Activated CD8-positive, alpha-beta memory T cell treated with anti-CD3 and anti-CD28 coated beads, Interleukin-2, amount 10 ng/mL, durations not matched to agents 7 days and 5 days (primary cell): Measurements from ENCODE around the gene SLC38A8. TPM values are rescaled to one million over a fixed set of nuclear protein-coding genes. Genes with fewer than 3 reads are reported as not detected.

Source experiments
- ATAC-seq: fragments of 150-1000 bp; cut with Tn5 transposase; one replicate; pipeline ENCODE4 v1.10.0; 2021; ENCODE audit warnings: moderate library complexity
- CTCF ChIA-PET: fragments of 350-600 bp; sonication (Branson Sonifier 250); formaldehyde crosslinking; loops from one replicate; lab custom pipeline; 2021; ENCODE audit warnings: antibody characterized with exemption; lab: Charles Lee
- DNase-seq: peaks from one replicate; pipeline ENCODE4 v3.0.0-alpha.2; 2020
- H3K27ac Mint-ChIP-seq: one replicate; pipeline ENCODE4 v1.8.0; 2021; ENCODE audit warnings: mild to moderate bottlenecking, mixed read lengths
- H3K27me3 Mint-ChIP-seq: one replicate; pipeline ENCODE4 v1.8.0; 2021; ENCODE audit warnings: mixed read lengths
- H3K36me3 Mint-ChIP-seq: one replicate; pipeline ENCODE4 v1.8.0; 2021; ENCODE audit warnings: mild to moderate bottlenecking, mixed read lengths
- H3K4me1 Mint-ChIP-seq: one replicate; pipeline ENCODE4 v1.8.0; 2021; ENCODE audit warnings: mixed read lengths
- H3K4me3 Mint-ChIP-seq: one replicate; pipeline ENCODE4 v1.8.0; 2021; ENCODE audit warnings: mild to moderate bottlenecking, moderate library complexity, mixed read lengths
- H3K9me3 Mint-ChIP-seq: one replicate; pipeline ENCODE4 v1.8.0; 2022; ENCODE audit warnings: low read depth, mixed read lengths
- total RNA-seq, 2 experiments: library from RNA; stranded (reverse); gene quantifications; one replicate each; pipeline ENCODE4 v1.2.3, GENCODE V29; 2021

SLC38A8 gene
- total RNA-seq, 2 experiments from 2014 or later: not detected

DNA sequence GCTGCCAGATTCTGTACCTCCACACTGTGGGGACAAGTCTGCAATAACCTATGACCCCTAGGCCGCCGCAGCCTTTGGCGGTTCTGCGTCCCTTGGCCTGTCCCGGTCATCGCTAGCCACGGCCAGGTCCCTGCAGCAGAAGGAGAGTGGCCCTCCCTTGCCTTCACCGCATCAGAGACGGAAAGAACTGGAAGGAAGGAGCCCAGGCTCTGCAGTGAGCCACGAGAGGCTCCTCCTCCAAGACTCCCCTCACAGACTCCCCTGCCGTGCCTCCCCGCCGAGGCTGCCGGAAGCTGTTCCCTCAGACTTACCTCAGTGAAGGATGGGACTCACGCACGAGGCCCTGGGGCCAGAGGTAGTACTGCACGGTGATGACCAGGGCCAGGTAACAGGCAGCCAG is 11.0 kb downstream of the SLC38A8 start:
- Mint-ChIP-seq H3K4me1 (peaks cover 15% of the 10 kb centered on the region), H3K4me3 (no peak overlapping the region)

DNA sequence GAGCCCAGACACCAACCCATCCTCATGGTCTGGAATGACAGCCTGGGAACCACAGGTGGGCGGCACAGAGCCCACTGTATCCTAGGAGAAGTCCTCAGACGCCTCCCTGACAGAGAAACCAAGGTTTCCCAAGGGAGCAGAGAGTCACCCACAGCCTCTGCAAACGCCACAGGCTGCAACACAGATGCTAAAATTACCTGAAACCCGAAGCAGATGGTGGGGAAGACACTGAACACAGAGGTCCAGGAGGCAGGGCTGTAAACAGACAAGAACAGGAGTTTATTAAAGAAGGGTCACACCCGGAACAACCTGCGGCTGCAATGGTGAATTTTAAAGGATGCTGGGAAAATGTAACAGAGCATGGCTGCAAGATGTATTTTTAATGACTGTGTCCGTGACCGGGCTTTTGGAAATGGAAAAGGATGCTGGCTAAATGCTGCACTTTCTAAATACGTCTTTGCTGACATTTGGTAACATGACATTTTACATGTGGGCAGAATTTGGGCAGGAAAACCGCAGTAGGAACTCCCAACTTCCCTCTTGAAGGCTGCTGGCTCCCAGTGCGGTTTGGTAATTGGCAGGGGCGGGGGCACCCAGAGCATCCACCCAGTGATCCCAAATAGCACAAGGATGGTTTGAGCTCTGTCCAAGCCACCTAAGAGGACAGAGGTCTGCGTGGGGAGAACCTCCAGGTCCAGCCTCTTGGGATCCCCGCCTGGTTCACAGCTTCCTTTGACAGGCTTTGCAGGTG is 13.1 kb downstream of the SLC38A8 start:
- H3K9me3 Mint-ChIP-seq: no peaks in the 10 kb centered on the region
- no peak overlapping the region for H3K4me3 Mint-ChIP-seq
- DNase-seq: no peak
- no peak overlapping the region for H3K27ac Mint-ChIP-seq
- H3K27me3 Mint-ChIP-seq: peaks cover 18% of the 10 kb centered on the region
- H3K4me1 Mint-ChIP-seq: peaks cover 15% of the 10 kb centered on the region
- no peaks in the 10 kb centered on the region for H3K36me3 Mint-ChIP-seq
- CTCF ChIA-PET: interaction anchor here (1.0 to 2.4 kb wide), 2 partner anchors 34 to 73 kb away, joined by 3 to 7 read pairs; no protein-coding TSS in a partner anchor
- no peak for ATAC-seq

More for the DNA sequence above, 11.0 kb downstream of the SLC38A8 start:
- no peak overlapping the region for H3K27ac Mint-ChIP-seq
- ATAC-seq (no peak), DNase-seq (no peak)
- peaks cover 3% of the 10 kb centered on the region for H3K9me3 Mint-ChIP-seq
- H3K27me3 Mint-ChIP-seq: peaks cover 18% of the 10 kb centered on the region
- CTCF ChIA-PET: no interaction called here
- H3K36me3 Mint-ChIP-seq: no peaks in the 10 kb centered on the region

- DNase-seq: no peak
- Mint-ChIP-seq H3K36me3 (no peaks in the 10 kb centered on the region), H3K4me3 (no peak overlapping the region), H3K9me3 (no peaks in the 10 kb centered on the region), H3K27me3 (peaks cover 18% of the 10 kb centered on the region), H3K27ac (no peak overlapping the region), H3K4me1 (peaks cover 15% of the 10 kb centered on the region)
- no peak for ATAC-seq
- CTCF ChIA-PET: interaction anchor here (2.4 kb wide), 1 partner anchor 36 kb away, joined by 7 read pairs; no protein-coding TSS in a partner anchor
Measured at GRCh38 chr16:84027625-84028024, 15.0 kb downstream of the SLC38A8 start.

GRCh38 chr16:84026606-84027005 is 16.0 kb downstream of the SLC38A8 start:
- ATAC-seq (no peak), DNase-seq (no peak)
- Mint-ChIP-seq H3K36me3 (peaks cover under 1% of the 10 kb centered on the region), H3K9me3 (peaks cover under 1% of the 10 kb centered on the region), H3K4me3 (no peak overlapping the region), H3K4me1 (peaks cover 15% of the 10 kb centered on the region), H3K27ac (no peak overlapping the region), H3K27me3 (peaks cover 20% of the 10 kb centered on the region)
- CTCF ChIA-PET: no interaction called here

DNA sequence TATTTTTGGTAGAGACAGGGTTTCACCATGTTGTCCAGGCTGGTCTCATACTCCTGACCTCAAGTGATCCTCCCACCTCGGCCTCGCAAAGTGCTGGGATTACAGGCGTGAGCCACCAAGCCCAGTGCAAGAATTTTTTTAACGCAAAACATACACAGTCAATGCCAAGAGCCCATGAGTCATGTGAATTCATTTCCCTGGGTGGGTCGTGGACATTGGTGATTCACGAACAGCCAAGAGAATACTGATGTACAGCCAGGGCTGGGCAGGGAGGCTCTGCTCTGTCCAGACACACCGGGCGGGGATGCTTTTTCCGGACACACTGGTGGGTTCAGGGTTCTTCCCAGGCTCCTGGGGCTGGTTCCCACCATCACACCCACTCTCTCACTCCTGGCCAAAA is 17.7 kb downstream of the SLC38A8 start:
- peaks cover 13% of the 10 kb centered on the region for H3K27me3 Mint-ChIP-seq
- H3K4me1 Mint-ChIP-seq: peaks cover 11% of the 10 kb centered on the region
- CTCF ChIA-PET: no interaction called here
- peaks cover 7% of the 10 kb centered on the region for H3K9me3 Mint-ChIP-seq
- DNase-seq: no peak
- H3K27ac Mint-ChIP-seq: no peak overlapping the region
- no peak overlapping the region for H3K4me3 Mint-ChIP-seq
- ATAC-seq: no peak
- peaks cover 2% of the 10 kb centered on the region for H3K36me3 Mint-ChIP-seq

GRCh38 chr16:84022644-84023043 is 20.0 kb downstream of the SLC38A8 start:
- Mint-ChIP-seq H3K4me1 (no peaks in the 10 kb centered on the region), H3K27ac (no peak overlapping the region), H3K4me3 (no peak overlapping the region), H3K27me3 (peaks cover 3% of the 10 kb centered on the region), H3K36me3 (peaks cover 2% of the 10 kb centered on the region), H3K9me3 (peaks cover 7% of the 10 kb centered on the region)
- CTCF ChIA-PET: no interaction called here
- ATAC-seq (no peak), DNase-seq (no peak)

DNA sequence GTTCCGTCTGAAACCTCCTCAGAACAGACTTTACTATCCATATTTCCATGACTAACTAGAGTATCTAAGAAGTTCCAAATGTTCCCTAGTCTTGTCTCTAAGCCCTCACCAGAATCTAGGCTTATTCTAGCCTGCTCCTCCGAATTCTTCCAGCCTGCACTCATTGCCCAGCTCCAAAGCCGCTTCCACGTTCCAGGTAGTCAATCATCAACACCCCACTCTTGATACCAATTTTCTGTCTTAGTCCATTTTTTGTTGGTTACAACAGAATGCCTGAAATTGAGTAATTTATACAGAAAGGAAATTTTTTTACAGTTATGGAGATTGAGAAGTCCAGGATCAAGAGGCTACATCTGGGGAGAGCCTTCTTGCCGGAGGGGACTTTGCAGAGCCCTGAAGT is 21.1 kb downstream of the SLC38A8 start:
- H3K4me1 Mint-ChIP-seq: no peaks in the 10 kb centered on the region
- H3K4me3 Mint-ChIP-seq: no peak overlapping the region
- H3K36me3 Mint-ChIP-seq: peaks cover 2% of the 10 kb centered on the region
- CTCF ChIA-PET: interaction anchor here (1.5 kb wide), 1 partner anchor 65 kb away, joined by 3 read pairs; no protein-coding TSS in a partner anchor
- DNase-seq: no peak
- no peak overlapping the region for H3K27ac Mint-ChIP-seq
- H3K9me3 Mint-ChIP-seq: peaks cover 7% of the 10 kb centered on the region
- ATAC-seq: no peak
- H3K27me3 Mint-ChIP-seq: peaks cover 2% of the 10 kb centered on the region

DNA sequence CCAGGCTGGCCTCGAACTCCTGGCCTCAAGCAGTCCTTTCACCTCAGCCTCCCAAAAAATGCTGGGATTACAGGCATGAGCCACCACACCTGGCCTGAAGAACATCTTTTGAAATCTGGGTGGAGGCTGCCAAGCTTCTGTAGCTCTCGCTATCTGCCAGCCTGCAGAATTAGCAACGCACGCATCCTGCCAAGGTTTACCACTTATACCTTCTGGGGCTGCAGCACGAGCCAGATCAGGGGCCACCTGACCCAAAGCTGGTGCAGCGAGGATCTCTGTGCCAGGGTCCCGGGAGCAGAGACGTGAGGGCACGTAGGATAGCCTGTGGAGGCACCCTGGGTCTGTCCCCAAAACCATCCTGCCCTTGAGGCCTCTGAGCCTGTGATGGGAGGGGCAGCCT is 22.2 kb downstream of the SLC38A8 start:
- Mint-ChIP-seq H3K27ac (no peak overlapping the region), H3K27me3 (peaks cover 2% of the 10 kb centered on the region), H3K4me1 (no peaks in the 10 kb centered on the region), H3K4me3 (no peak overlapping the region), H3K36me3 (peaks cover 2% of the 10 kb centered on the region), H3K9me3 (peaks cover 7% of the 10 kb centered on the region)
- DNase-seq (no peak), ATAC-seq (no peak)
- CTCF ChIA-PET: no interaction called here

GRCh38 chr16:84018710-84019109 is 23.9 kb downstream of the SLC38A8 start:
- Mint-ChIP-seq H3K4me1 (peaks cover 8% of the 10 kb centered on the region), H3K4me3 (no peak overlapping the region), H3K9me3 (peaks cover 7% of the 10 kb centered on the region), H3K36me3 (peaks cover 2% of the 10 kb centered on the region), H3K27me3 (peaks cover 2% of the 10 kb centered on the region), H3K27ac (no peak overlapping the region)
- ATAC-seq: no peak
- DNase-seq: no peak
- CTCF ChIA-PET: no interaction called here

GRCh38 chr16:84016477-84016876 is 26.1 kb downstream of the SLC38A8 start:
- H3K9me3 Mint-ChIP-seq: peaks cover 5% of the 10 kb centered on the region
- no peak overlapping the region for H3K27ac Mint-ChIP-seq
- no peak for ATAC-seq
- H3K36me3 Mint-ChIP-seq: peaks cover 1% of the 10 kb centered on the region
- no peak for DNase-seq
- H3K4me1 Mint-ChIP-seq: peaks cover 8% of the 10 kb centered on the region
- H3K27me3 Mint-ChIP-seq: no peaks in the 10 kb centered on the region
- CTCF ChIA-PET: no interaction called here
- H3K4me3 Mint-ChIP-seq: no peak overlapping the region

DNA sequence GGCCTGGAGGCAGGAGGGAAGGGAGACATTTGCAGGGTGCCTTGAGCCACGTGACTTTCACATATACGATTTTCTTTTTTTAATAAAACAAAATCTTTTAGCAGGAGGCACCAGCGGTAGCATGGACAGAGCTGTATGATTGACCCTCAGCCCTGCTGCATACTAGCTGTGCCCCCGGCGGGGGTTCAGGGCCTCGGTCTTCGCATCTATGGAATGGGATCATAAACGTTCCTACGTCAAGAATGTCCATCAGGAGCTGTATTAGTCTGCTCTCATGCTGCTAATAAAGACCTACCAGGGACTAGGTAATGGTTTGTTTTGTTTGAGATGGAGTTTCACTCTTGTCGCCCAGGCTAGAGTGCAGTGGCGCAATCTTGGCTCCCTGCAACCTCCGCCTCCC is 27.2 kb downstream of the SLC38A8 start:
- H3K4me1 Mint-ChIP-seq: peaks cover 8% of the 10 kb centered on the region
- H3K9me3 Mint-ChIP-seq: no peaks in the 10 kb centered on the region
- DNase-seq: no peak
- H3K4me3 Mint-ChIP-seq: no peak overlapping the region
- no peaks in the 10 kb centered on the region for H3K36me3 Mint-ChIP-seq
- ATAC-seq: no peak
- CTCF ChIA-PET: interaction anchor here (1.4 to 2.0 kb wide), 2 partner anchors 50 to 61 kb away, joined by 3 to 7 read pairs; no protein-coding TSS in a partner anchor
- no peaks in the 10 kb centered on the region for H3K27me3 Mint-ChIP-seq
- no peak overlapping the region for H3K27ac Mint-ChIP-seq

DNA sequence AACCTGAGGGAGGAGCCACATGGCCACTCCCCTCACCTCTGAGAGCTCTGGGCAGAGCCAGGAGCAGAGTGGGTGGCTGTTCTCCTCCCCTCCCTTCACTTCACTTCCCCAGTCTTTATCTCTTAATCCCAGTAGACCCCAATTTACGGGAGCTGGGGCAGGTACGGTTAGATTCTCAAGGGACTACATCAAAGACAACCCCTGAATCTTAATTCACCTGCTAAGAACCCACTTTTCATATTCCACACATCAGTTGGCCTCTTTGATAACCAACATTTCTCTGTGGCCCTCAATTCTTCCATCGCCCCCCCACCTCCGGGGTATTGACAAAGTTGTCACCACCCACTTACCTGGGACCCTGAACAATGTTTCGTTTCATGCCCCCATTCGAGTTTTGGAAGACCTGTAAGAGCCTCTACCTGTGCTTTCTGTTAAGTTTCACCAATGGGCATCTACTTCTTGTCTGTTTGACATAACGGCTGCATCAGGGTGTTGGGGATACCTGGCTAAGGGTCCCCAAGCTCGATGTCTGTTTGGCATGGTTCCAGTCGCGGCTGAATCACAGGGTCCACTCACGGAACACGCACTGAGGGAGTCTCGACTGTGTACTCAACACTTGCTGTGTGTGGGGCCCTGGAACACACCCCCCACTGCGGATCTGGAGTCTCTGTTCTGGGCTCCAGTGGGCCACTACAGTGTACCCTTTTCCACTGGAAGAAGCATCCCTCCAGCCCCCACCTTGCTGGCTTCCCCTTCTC is 27.8 kb downstream of the SLC38A8 start:
- H3K4me3 Mint-ChIP-seq: no peak overlapping the region
- no peaks in the 10 kb centered on the region for H3K9me3 Mint-ChIP-seq
- no peaks in the 10 kb centered on the region for H3K36me3 Mint-ChIP-seq
- H3K27me3 Mint-ChIP-seq: no peaks in the 10 kb centered on the region
- CTCF ChIA-PET: interaction anchor here (0.9 to 2.0 kb wide), 4 partner anchors 51 to 88 kb away, joined by 3 to 7 read pairs (median 4); no protein-coding TSS in a partner anchor
- no peak for ATAC-seq
- H3K27ac Mint-ChIP-seq: no peak overlapping the region
- no peak for DNase-seq
- peaks cover 8% of the 10 kb centered on the region for H3K4me1 Mint-ChIP-seq

GRCh38 chr16:84013787-84014569 is 28.6 kb downstream of the SLC38A8 start:
- H3K4me3 Mint-ChIP-seq: no peak overlapping the region
- no peaks in the 10 kb centered on the region for H3K27me3 Mint-ChIP-seq
- DNase-seq: peak; percentile 77
- peak; percentile 85 for ATAC-seq
- CTCF ChIA-PET: interaction anchor here (0.6 to 2.0 kb wide), 4 partner anchors 52 to 102 kb away, joined by 3 to 7 read pairs (median 4); no protein-coding TSS in a partner anchor
- no peaks in the 10 kb centered on the region for H3K9me3 Mint-ChIP-seq
- H3K4me1 Mint-ChIP-seq: peaks cover 8% of the 10 kb centered on the region
- H3K36me3 Mint-ChIP-seq: no peaks in the 10 kb centered on the region
- no peak overlapping the region for H3K27ac Mint-ChIP-seq
